PC-9 (cell line): ENCODE measurements around the gene ZNG1F.
"Not testable (repeated sequence)": the region's sequence is repeated elsewhere in the genome, so short reads cannot be mapped to it uniquely, and the experiment has no call there.

ENCODE experiments used
- CTCF ChIP-seq: fragments of 200-600 bp; sonication (generic); conservative IDR thresholded peaks from 2 replicates; pipeline ENCODE4 v1.6.1; 2017; ENCODE audit warnings: mixed run types, antibody characterized with exemption, mild to moderate bottlenecking, moderate library complexity
- EZH2 ChIP-seq: fragments of 200-600 bp; sonication (generic); IDR thresholded peaks from 2 replicates; pipeline ENCODE4 v1.8.0; 2017; ENCODE audit warnings: antibody characterized with exemption, low read depth

- not testable (repeated sequence) for TF ChIP-seq CTCF, EZH2
Measured at GRCh38 chr9:41123812-41124211, 65.3 kb downstream of the ZNG1F start.
